Stimulated activated CD8-positive, alpha-beta memory T cell treated with anti-CD3 and anti-CD28 coated beads, Interleukin-15, amount 100 ng/mL, for 1 hour (primary cell): ENCODE measurements around the gene ATP5ME.
A peak's percentile ranks its signal among the peaks of the same experiment; 100 is the strongest.
"Not testable (repeated sequence)": the region's sequence is repeated elsewhere in the genome, so short reads cannot be mapped to it uniquely, and the experiment has no call there.

ENCODE experiments used
- DNase-seq: peaks from one replicate; pipeline ENCODE4 v3.0.0-alpha.2; 2020; ENCODE audit warnings: low read depth

Gene ATP5ME

GRCh38 chr4:674172-675035, at the start of gene ATP5ME, which contains the start of gene MYL5:
TSS of gene ATP5ME (minus strand) at chr4:674276. CDS start at chr4:674247, 29 bp downstream.
TSS of gene MYL5 (plus strand) at chr4:674542. CDS start at chr4:678027, 3,485 bp downstream.
- peak; percentile 92 for DNase-seq

- no peak for DNase-seq
Measured at GRCh38 chr4:722851-723360, 48.8 kb upstream of the ATP5ME start.

- no peak for DNase-seq
Measured at GRCh38 chr4:722169-722725, 48.2 kb upstream of the ATP5ME start.

- DNase-seq = no peak
Measured at GRCh38 chr4:721261-722168, 47.4 kb upstream of the ATP5ME start.

DNA sequence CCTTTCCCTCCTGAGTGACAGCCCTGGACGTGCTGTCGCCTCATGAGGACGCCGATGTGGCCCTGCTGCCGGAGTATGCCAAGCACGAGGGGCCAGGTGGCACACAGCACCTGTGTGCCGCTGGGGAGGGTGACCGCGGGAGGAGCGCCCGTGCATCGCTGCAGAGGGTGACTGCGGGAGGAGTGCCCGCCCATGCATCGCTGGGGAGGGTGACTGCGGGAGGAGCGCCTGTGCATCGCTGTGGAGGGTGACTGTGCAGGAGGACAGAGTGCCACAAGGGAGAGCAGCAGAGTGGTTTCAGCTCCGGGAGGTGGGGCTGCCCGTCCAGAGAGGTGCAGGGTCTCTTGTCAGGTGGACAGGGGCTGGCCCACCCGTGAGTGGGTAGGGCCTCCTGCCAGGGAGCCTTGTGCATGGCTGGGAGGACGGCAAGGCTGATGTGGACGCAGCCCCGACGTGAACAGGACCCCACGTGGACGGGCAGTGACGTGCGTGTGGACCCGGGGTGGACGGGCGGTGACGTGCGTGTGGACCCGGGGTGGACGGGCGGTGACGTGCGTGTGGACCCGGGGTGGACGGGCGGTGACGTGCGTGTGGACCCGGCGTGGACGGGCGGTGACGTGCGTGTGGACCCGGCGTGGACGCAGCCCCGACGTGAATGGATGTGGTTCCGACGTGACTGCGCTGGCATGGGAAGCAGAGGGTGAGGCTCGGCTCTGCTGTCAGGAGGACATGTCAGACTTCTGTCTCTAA, 46.2 kb upstream of the ATP5ME start:
- DNase-seq = no peak

DNA sequence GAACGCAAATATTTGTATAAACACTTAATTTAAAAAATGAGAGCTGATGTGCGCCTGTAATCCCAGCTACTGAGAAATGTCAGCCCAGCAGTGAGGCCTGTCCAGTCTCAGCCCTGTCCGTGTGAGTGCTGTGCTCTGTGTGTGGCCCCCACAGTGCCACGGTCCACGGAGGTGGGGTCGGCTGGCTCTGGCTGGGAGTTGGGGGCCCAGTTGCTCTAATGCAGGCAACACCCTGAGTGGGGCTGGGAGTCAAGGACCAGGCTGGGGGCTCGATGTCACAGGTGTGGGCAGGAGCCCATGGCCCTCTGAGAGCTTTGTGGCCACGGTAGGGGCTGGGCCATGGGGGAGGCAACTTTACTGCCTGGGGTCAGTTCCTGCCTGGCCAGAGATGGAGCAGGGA, 44.4 kb upstream of the ATP5ME start:
- no peak for DNase-seq

- no peak for DNase-seq
Measured at GRCh38 chr4:717601-718320, 43.7 kb upstream of the ATP5ME start.

DNA sequence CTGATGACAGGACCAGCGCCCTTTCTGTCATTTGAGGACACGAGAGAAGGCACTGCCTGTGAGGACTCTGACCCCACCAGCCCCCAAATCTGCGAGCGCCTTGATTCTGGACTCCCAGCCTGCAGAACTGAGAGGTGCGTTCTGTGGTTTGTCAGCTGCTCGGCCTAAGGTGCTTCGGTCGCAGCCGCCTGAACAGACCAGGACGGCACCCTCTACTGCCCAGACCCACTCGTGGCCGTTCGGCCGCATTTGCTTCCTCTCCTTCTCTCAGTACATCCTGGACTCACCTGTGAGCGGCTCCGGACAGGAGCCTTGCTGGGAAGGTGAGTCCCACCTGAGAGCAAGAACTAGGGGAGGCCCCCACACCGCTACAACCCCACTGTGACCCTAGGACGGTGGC, 40.0 kb upstream of the ATP5ME start:
- DNase-seq = no peak

GRCh38 chr4:712916-713632, 39.0 kb upstream of the ATP5ME start:
- no peak for DNase-seq

GRCh38 chr4:712093-712492, 38.0 kb upstream of the ATP5ME start:
- DNase-seq = no peak

GRCh38 chr4:710916-711315, 36.8 kb upstream of the ATP5ME start:
- no peak for DNase-seq

GRCh38 chr4:710116-710515, 36.0 kb upstream of the ATP5ME start:
- no peak for DNase-seq

DNA sequence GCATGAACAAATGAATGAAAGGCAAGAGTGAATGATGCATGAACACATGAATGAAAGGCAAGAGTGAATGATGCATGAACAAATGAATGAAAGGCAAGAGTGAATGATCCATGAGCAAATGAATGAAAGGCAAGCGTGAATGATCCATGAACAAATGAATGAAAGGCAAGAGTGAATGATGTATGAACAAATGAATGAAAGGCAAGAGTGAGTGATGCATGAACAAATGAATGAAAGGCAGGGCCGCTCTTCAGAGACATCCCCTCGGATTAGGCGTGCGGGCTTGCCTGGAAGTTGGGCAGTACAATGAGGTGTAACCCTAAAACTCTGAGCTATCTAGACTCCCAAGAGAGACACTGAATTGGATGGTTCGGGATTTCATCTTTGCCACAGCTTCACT, 35.3 kb upstream of the ATP5ME start:
- DNase-seq = no peak

DNA sequence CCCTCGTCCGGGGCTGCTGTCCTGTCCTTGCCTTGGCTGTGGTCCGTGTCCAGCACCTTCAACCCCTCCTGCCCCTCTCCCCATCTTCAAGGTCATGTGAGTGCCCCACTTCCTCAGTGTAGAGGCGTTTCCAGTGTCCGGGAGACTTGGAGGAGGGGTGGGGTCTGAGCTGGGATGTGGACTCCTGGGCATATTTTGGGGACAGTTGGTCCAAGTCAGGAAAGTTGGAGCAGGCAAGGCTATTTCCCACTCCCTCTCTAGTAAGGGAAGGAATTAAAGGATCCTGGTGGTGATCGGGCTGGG, 34.5 kb upstream of the ATP5ME start:
- no peak for DNase-seq

DNA sequence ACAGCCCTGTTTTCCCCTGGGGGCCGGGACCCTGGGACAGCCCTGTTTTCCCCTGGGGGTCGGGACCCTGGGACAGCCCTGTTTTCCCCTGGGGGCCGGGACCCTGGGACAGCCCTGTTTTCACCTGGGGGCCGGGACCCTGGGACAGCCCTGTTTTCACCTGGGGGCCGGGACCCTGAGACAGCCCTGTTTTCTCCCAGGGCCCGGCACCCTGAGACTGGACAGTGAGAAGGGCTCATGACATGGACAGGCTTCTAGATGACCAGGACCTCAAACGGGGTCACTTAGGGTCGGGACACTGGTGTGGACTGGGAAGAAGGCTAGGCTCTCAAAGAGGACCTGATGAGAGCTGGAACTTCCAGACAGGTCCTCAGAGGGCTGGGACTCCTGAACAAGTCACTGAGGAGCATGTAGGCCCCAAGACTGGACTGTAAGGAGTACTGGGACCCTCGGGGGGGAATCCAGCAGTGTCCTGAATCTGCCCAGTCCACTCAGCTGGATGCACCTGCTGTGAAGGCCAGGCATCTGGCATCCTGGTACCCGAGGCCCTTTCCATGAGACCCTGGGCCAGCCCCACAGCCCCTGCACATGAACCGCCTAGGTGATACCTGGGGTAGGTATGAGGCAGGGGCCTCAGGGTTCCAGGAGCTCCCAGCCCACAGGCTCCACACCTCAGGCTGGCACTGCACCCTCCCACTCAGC, 34.0 kb upstream of the ATP5ME start:
- no peak for DNase-seq

DNA sequence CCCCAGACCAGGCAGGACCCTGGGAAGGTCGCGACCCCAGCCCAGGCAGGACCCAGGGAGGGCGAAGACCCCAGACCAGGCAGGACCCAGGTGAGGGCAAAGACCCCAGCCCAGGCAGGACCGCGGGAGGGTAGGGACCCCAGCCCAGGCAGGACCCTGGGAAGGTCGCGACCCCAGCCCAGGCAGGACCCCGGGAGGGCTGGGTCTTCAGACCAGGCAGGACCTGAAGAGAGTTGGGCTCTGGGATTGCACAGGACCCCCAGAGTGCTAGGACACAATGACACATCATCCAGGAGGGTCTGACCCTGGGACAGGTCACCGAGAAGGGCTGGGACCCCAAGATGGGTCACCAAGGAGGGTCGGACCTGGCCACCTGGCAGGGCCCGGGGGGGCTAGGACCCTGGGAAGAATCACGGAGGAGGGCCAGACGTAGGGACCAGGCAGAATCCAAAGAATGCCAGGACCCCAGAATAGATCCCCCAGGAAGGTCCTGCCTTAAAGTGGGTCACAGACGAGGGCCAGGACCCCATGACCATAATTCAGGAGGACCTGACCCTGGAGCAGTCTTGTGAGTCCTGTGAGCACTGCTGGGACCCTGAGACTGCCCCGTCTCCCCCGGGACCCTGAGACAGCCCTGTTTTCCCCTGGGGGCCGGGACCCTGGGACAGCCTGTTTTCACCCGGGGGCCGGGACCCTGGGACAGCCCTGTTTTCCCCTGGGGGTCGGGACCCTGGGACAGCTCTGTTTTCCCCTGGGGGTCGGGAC, 32.9 kb upstream of the ATP5ME start:
- DNase-seq = no peak

GRCh38 chr4:706083-706633, 32.1 kb upstream of the ATP5ME start:
- not testable (repeated sequence) for DNase-seq

- DNase-seq = peak; percentile 95
Measured at GRCh38 chr4:705278-706082, 31.4 kb upstream of the ATP5ME start, which contains the start of gene PCGF3. TSS of gene PCGF3 (plus strand) at chr4:705832. CDS start at chr4:733681, 27,849 bp downstream.
